Adipocyte (in vitro differentiated cells): ENCODE results near the gene TTC39B.

ENCODE experiments used
- DNase-seq: peaks from one replicate; pipeline ENCODE4 v3.0.0-alpha.2; 2015; ENCODE audit warnings: low read depth
- H3K27me3 ChIP-seq: replicated peaks from 2 replicates; pipeline ENCODE4 v1.7.0; 2013; ENCODE audit warnings: mild to moderate bottlenecking, low read length, moderate library complexity; ENCODE audit not compliant: control insufficient read depth, insufficient read depth
- H3K36me3 ChIP-seq: 2 replicates; pipeline ENCODE4 v1.7.0; 2013; ENCODE audit warnings: low read length, mild to moderate bottlenecking, moderate library complexity; ENCODE audit not compliant: control insufficient read depth, insufficient read depth, severe bottlenecking
- H3K4me1 ChIP-seq: 2 replicates; pipeline ENCODE4 v1.7.0; 2013; ENCODE audit warnings: mild to moderate bottlenecking, low read length, moderate library complexity; ENCODE audit not compliant: control insufficient read depth, insufficient read depth
- H3K4me3 ChIP-seq: 2 replicates; pipeline ENCODE4 v1.7.0; 2013; ENCODE audit warnings: mild to moderate bottlenecking, low read length, moderate library complexity
- H3K9ac ChIP-seq: 2 replicates; pipeline ENCODE4 v1.7.0; 2013; ENCODE audit warnings: mild to moderate bottlenecking, low read length, moderate library complexity
- H3K9me3 ChIP-seq: 2 replicates; pipeline ENCODE4 v1.7.0; 2013; ENCODE audit warnings: mild to moderate bottlenecking, low read length, moderate library complexity; ENCODE audit not compliant: control insufficient read depth

TTC39B gene

GRCh38 chr9:15158064-15158463 lies 149.0 kb downstream of the TTC39B start:
- no peak for DNase-seq

DNA sequence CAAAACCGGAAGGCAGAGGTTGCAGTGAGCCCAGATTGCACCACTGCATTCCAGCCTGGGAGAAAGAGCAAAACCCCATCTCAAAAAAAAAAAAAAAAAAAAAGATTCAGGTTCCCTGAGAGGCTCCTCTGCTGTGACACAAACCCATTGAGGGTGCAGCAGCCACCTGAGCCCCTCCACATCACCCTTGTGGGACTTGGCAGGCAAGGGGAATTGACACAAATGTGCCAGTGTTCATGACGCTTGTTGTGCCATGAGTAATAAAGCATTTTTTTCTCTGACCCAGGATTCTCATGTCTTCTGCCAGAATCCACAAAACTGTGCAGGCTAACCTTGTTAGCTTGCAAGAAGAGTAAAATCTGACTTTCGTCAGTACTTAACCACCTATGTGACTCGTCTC lies 149.6 kb downstream of the TTC39B start:
- no peak overlapping the region for H3K4me3 ChIP-seq
- DNase-seq, result peak; percentile 22
- no peak overlapping the region for H3K9ac ChIP-seq
- no peaks in the 10 kb centered on the region for H3K9me3 ChIP-seq
- no peaks in the 10 kb centered on the region for H3K27me3 ChIP-seq
- peaks cover 30% of the 10 kb centered on the region for H3K4me1 ChIP-seq
- no peaks in the 10 kb centered on the region for H3K36me3 ChIP-seq

More at GRCh38 chr9:15158064-15158463, 149.0 kb downstream of the TTC39B start:
- Histone ChIP-seq H3K4me1 (peaks cover 30% of the 10 kb centered on the region), H3K9ac (no peak overlapping the region), H3K4me3 (no peak overlapping the region), H3K27me3 (no peaks in the 10 kb centered on the region), H3K9me3 (no peaks in the 10 kb centered on the region), H3K36me3 (no peaks in the 10 kb centered on the region)

- H3K9me3 ChIP-seq, result no peaks in the 10 kb centered on the region
- no peak for DNase-seq
These were observed 150.8 kb downstream of the TTC39B start for GRCh38 chr9:15156241-15156640.

GRCh38 chr9:15155826-15156225 lies 151.2 kb downstream of the TTC39B start:
- H3K9me3 ChIP-seq, result no peaks in the 10 kb centered on the region
- no peak overlapping the region for H3K4me3 ChIP-seq
- DNase-seq, result peak; percentile 58
- H3K9ac ChIP-seq, result no peak overlapping the region
- no peaks in the 10 kb centered on the region for H3K36me3 ChIP-seq
- peaks cover 5% of the 10 kb centered on the region for H3K27me3 ChIP-seq
- peaks cover 30% of the 10 kb centered on the region for H3K4me1 ChIP-seq

More at GRCh38 chr9:15156241-15156640, 150.8 kb downstream of the TTC39B start:
- H3K36me3 ChIP-seq, result no peaks in the 10 kb centered on the region
- H3K9ac ChIP-seq, result no peak overlapping the region
- no peak overlapping the region for H3K4me3 ChIP-seq
- H3K4me1 ChIP-seq, result peaks cover 30% of the 10 kb centered on the region
- peaks cover 3% of the 10 kb centered on the region for H3K27me3 ChIP-seq

DNA sequence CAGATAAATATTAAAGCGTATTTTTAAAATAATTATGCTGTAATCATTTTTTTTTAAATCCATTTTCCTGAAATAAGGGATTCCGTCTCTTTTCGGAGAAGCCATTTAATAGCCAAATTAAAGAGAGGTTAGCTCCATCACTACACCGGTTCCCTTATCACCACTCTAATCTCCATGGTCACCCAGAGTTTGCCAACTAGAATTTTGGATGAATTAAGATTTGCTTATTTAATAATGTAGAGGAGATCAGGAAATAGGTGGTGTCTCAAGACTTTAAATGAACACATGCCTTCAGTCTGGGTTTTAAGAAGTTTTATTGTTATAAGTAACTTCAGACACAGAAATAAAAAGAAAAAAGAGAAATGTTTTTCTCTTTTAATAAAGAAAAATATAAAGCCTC lies 151.7 kb downstream of the TTC39B start:
- no peak overlapping the region for H3K4me3 ChIP-seq
- H3K36me3 ChIP-seq, result no peaks in the 10 kb centered on the region
- H3K9me3 ChIP-seq, result no peaks in the 10 kb centered on the region
- H3K4me1 ChIP-seq, result peaks cover 30% of the 10 kb centered on the region
- no peak for DNase-seq
- H3K9ac ChIP-seq, result no peak overlapping the region
- H3K27me3 ChIP-seq, result peaks cover 5% of the 10 kb centered on the region

DNA sequence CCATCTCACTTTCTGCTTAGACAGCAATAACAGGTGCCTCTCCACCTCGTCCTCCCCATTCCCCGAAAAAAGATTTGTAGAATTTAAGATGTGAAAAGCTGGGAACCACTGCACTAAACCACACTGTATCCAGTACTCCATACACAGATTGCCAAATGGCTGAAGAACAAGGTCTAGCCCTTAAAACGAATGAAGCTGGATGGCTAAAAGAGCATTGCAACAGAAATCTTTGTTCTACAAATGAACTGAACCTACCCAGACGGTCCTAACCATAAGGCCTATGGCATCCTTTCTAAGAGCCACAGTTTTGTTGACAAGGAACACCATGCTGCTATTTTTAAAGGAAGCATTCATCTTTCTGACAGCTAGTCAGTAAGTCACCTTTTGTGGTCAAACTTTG lies 152.3 kb downstream of the TTC39B start:
- peaks cover 30% of the 10 kb centered on the region for H3K4me1 ChIP-seq
- no peak overlapping the region for H3K9ac ChIP-seq
- H3K36me3 ChIP-seq, result no peaks in the 10 kb centered on the region
- peaks cover 5% of the 10 kb centered on the region for H3K27me3 ChIP-seq
- no peaks in the 10 kb centered on the region for H3K9me3 ChIP-seq
- H3K4me3 ChIP-seq, result no peak overlapping the region
- no peak for DNase-seq

GRCh38 chr9:15153961-15154360 lies 153.1 kb downstream of the TTC39B start:
- no peak overlapping the region for H3K4me3 ChIP-seq
- H3K27me3 ChIP-seq, result peaks cover 5% of the 10 kb centered on the region
- H3K36me3 ChIP-seq, result no peaks in the 10 kb centered on the region
- peaks cover 30% of the 10 kb centered on the region for H3K4me1 ChIP-seq
- H3K9ac ChIP-seq, result no peak overlapping the region
- no peak for DNase-seq
- no peaks in the 10 kb centered on the region for H3K9me3 ChIP-seq

DNA sequence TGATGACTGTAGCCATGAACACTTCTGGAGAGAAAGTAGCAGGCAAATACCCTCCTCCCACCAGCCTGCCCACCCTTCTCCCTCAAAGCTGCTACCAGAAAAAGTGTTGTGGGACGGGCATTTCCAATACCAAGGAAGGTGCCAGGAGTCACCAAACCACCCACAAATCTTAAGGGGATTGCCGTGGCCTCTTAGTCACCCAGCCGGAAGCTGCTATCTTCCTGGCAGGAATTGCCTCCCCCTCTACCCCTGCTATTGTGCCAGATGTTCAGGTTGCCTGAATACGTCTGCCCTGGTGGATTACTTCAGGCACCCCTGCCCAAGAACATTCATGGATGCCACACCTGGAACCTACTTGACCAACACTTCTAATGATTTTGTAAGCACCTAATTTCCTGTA lies 156.1 kb downstream of the TTC39B start:
- Histone ChIP-seq H3K4me3 (no peak overlapping the region), H3K36me3 (no peaks in the 10 kb centered on the region), H3K27me3 (peaks cover 5% of the 10 kb centered on the region), H3K9me3 (no peaks in the 10 kb centered on the region), H3K4me1 (peaks cover 7% of the 10 kb centered on the region), H3K9ac (no peak overlapping the region)
- DNase-seq, result no peak

DNA sequence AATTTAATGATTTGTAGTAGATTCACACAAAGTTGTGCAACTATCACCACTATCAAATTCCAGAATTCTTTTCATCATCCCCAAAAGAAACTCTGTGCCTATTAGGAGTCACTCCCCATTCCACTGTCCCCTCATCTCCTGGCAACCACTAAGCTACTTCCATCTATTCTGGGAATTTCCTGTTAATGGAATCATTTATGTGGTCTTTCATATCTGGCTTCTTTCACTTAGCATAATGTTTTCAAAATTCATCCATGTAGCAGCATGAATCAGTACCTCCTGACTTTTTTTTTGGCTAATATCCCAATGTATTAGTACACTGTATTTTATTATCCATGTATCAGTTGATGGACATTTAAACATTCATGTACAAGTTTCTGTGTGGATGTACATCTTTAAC lies 157.6 kb downstream of the TTC39B start:
- no peaks in the 10 kb centered on the region for H3K36me3 ChIP-seq
- H3K9ac ChIP-seq, result no peak overlapping the region
- H3K4me3 ChIP-seq, result no peak overlapping the region
- no peaks in the 10 kb centered on the region for H3K9me3 ChIP-seq
- no peak for DNase-seq
- H3K27me3 ChIP-seq, result peaks cover 5% of the 10 kb centered on the region
- H3K4me1 ChIP-seq, result peaks cover 4% of the 10 kb centered on the region

GRCh38 chr9:15146268-15146700 lies 160.7 kb downstream of the TTC39B start:
- no peak for DNase-seq
- H3K9ac ChIP-seq, result no peak overlapping the region
- H3K4me3 ChIP-seq, result no peak overlapping the region
- no peaks in the 10 kb centered on the region for H3K9me3 ChIP-seq
- peaks cover 12% of the 10 kb centered on the region for H3K27me3 ChIP-seq
- peaks cover 6% of the 10 kb centered on the region for H3K4me1 ChIP-seq
- H3K36me3 ChIP-seq, result no peaks in the 10 kb centered on the region

- Histone ChIP-seq H3K4me1 (peaks cover 6% of the 10 kb centered on the region), H3K9ac (no peak overlapping the region), H3K9me3 (no peaks in the 10 kb centered on the region), H3K27me3 (peaks cover 9% of the 10 kb centered on the region), H3K36me3 (no peaks in the 10 kb centered on the region), H3K4me3 (no peak overlapping the region)
- DNase-seq, result no peak
These were observed 162.4 kb downstream of the TTC39B start for GRCh38 chr9:15144622-15145061.

DNA sequence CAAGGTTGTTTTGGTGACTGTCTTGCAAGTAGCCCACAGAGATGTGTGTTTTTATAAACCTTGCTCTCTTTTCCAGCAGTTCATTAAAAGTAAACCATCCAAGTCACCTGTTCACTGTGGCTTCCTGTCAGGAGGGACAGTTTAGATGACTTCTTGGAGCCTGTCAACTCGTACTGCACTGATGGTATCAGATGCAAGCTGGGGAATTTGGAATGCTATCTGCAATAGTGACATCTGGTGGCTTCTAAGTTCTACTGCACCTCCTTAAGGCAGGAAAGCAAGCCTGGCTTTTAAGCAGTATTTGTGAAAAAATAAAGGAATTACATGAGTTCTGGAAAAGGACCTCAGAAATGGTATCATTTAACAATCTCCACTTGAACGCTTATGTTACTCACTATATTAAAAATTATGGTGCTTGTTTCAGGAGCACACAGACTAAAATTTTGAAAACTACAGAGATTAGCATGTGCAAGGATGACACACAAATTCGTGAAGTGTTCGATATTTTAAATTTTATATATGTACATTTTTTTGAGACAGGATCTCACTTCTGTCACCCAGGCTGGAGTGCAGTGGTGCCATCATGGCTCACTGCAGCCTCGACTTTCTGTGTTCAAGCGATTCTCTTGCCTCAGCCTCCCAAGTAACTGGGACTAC lies 164.0 kb downstream of the TTC39B start:
- Histone ChIP-seq H3K36me3 (no peaks in the 10 kb centered on the region), H3K27me3 (peaks cover 9% of the 10 kb centered on the region), H3K9me3 (no peaks in the 10 kb centered on the region), H3K4me1 (peaks cover 6% of the 10 kb centered on the region), H3K4me3 (no peak overlapping the region), H3K9ac (no peak overlapping the region)
- DNase-seq, result peak; percentile 83
